ENCODE measurements around the gene FGFRL1.
"Not testable (repeated sequence)": the region's sequence is repeated elsewhere in the genome, so short reads cannot be mapped to it uniquely, and the experiment has no call there.

Gene FGFRL1

DNA sequence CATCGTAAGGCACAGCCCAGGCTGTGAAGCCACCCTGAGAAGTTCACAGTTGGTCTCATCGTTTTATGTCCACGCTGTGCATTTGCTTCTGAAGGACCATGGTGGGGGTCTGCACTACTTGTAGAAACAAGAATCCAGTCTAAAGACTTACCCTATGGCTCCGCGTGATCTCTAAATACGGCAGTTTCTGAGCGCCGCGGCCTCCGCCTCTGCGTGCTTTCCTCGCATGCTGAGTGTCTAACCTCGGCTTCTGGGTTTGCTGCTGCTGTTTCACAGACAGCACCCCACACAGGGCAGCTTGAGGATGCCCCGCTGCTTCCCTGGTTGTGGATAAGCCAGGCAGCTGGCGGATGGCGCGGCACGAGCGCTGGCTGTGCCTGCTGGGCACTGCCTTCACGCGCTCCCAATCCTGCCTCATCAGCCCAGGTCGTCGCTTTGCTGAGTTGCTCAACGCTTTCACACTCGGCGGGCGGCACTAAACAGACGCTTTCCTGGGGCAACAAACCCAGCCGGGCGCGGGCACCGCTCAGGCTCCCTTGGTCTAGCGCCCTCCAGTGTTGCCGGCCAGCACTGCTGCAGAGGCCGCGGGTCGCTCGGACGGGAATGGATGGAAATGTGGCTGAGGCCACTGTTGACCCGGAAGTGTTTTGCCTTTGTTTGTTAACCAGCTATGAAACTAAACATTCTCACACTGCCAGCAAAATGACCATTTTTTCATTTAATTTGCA, 39.2 kb downstream of the FGFRL1 start:
- FAIRE-seq (no peak), DNase-seq (ENCODE audit: insufficient read length, low spot score) (no peak)
- TF ChIP-seq, protein P1, sequence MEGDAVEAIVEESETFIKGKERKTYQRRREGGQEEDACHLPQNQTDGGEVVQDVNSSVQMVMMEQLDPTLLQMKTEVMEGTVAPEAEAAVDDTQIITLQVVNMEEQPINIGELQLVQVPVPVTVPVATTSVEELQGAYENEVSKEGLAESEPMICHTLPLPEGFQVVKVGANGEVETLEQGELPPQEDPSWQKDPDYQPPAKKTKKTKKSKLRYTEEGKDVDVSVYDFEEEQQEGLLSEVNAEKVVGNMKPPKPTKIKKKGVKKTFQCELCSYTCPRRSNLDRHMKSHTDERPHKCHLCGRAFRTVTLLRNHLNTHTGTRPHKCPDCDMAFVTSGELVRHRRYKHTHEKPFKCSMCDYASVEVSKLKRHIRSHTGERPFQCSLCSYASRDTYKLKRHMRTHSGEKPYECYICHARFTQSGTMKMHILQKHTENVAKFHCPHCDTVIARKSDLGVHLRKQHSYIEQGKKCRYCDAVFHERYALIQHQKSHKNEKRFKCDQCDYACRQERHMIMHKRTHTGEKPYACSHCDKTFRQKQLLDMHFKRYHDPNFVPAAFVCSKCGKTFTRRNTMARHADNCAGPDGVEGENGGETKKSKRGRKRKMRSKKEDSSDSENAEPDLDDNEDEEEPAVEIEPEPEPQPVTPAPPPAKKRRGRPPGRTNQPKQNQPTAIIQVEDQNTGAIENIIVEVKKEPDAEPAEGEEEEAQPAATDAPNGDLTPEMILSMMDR (IDR thresholded peaks at IDR 0.05; ENCODE audit: insufficient read depth, missing control alignments) = no peak

DNA sequence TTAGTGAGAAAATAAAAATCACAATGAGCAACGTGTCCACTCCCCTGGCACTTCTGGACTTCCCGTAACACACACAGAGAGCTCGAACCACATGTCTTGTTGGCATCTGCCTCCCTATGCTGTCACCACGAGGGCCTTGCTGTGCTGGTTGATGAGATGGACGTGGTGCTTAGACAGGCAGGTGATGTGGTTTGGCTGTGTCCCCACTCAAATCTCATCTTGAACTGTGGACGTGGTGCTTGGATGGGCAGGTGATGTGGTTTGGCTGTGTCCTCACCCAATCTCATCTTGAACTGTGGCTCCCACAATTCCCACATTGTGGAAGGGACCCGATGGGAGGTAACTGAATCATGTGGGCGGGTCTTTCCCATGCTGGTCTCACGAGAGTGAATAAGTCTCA, 40.0 kb downstream of the FGFRL1 start:
- TF ChIP-seq, protein P1 (IDR thresholded peaks at IDR 0.05; ENCODE audit: insufficient read depth, missing control alignments) = no peak
- DNase-seq (ENCODE audit: insufficient read length, low spot score) (no peak), FAIRE-seq (no peak)

DNA sequence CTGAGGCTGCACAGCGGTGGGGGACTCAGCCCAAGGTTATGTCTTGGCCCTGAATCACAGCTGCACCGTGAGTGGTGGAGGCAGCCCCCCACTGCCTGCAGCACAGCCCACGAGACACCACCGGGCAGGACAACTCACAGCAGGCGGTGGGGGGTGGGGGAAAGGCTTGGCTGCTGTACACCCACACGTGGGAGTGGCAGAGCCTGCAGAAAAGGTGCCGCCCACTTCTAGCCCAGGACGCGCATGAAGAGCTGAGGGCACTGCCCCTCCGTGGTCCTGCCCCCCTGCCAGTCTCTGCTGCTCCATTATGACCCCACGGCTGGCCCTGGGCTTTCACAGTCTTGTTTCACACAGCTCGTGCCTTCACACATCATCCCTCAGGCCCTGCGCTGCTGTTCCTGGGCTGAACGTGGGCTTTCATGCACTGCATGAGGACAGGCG, 40.8 kb downstream of the FGFRL1 start:
- DNase-seq (ENCODE audit: insufficient read length, low spot score) (no peak), FAIRE-seq (no peak)
- TF ChIP-seq, protein P1 (IDR thresholded peaks at IDR 0.05; ENCODE audit: insufficient read depth, missing control alignments) = no peak

DNA sequence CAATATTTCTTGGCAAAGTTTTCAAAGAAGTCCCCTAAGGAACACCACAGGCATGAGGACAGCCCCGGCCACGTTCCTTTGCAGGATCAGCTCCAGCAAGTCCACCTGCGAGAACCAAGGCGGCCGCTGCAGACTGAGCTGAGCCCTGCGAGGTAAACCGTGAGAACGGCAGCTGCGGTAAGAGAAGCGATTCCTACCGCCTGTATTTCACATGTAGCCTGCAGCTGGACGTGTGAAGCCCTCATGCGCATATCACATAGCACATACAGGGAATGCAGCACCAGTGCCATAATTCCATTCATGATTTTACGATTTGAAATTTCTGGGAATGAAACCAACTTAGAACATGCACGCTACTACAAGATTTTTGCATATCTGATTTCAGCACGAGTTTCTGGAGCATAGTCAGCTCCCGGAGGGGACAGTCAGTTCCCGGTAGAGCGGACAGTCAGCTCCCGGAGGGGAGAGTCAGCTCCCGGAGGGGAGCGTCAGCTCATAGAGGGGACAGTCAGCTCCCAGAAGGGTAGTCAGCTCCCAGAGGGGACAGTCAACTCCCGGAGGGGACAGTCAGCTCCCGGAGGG, 41.7 kb downstream of the FGFRL1 start:
- no peak for DNase-seq (ENCODE audit: insufficient read length, low spot score)
- TF ChIP-seq, protein P1 (IDR thresholded peaks at IDR 0.05; ENCODE audit: insufficient read depth, missing control alignments) = no peak
- FAIRE-seq = no peak

DNA sequence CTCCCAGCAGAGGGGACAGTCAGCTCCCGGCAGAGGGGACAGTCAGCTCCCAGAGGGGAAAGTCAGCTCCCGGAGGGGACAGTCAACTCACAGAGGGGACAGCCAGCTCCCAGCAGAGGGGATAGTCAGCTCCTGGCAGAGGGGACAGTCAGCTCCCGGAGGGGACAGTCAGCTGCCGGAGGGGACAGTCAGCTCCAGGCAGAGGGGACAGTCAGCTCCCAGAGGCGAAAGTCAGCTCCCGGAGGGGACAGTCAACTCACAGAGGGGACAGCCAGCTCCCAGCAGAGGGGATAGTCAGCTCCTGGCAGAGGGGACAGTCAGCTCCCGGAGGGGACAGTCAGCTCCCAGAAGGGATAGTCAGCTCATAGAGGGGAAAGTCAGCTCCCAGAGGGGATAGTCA, 42.5 kb downstream of the FGFRL1 start:
- not testable (repeated sequence) for DNase-seq (ENCODE audit: insufficient read length, low spot score); FAIRE-seq

DNA sequence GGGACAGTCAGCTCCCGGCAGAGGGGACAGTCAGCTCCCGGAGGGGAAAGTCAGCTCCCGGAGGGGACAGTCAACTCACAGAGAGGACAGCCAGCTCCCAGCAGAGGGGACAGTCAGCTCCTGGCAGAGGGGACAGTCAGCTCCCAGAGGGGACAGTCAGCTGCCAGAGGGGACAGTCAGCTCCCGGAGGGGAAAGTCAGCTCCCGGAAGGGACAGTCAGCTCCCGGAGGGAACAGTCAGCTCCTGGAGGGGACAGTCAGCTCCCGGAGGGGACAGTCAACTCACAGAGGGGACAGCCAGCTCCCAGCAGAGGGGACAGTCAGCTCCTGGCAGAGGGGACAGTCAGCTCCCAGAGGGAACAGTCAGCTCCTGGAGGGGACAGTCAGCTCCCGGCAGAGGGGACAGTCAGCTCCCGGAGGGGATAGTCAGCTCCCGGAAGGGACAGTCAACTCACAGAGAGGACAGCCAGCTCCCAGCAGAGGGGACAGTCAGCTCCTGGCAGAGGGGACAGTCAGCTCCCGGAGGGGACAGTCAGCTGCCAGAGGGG, 43.3 kb downstream of the FGFRL1 start:
- not testable (repeated sequence) for DNase-seq (ENCODE audit: insufficient read length, low spot score); FAIRE-seq

DNA sequence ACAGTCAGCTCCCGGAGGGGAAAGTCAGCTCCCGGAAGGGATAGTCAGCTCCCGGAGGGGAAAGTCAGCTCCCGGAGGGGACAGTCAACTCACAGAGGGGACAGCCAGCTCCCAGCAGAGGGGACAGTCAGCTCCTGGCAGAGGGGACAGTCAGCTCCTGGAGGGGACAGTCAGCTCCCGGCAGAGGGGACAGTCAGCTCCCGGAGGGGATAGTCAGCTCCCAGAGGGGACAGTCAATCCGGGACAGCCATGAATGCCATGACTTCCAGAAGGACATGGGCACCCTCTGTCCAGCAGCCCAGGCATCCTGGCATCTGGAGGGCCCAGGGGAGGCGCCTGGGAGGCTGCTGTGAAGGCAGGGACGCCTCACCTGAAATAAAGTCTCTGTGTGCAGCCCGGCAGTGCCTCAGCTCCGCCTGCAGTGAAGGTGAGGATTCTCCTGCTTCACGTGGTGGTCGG, 43.8 kb downstream of the FGFRL1 start:
- DNase-seq (ENCODE audit: insufficient read length, low spot score); FAIRE-seq: not testable (repeated sequence)

DNA sequence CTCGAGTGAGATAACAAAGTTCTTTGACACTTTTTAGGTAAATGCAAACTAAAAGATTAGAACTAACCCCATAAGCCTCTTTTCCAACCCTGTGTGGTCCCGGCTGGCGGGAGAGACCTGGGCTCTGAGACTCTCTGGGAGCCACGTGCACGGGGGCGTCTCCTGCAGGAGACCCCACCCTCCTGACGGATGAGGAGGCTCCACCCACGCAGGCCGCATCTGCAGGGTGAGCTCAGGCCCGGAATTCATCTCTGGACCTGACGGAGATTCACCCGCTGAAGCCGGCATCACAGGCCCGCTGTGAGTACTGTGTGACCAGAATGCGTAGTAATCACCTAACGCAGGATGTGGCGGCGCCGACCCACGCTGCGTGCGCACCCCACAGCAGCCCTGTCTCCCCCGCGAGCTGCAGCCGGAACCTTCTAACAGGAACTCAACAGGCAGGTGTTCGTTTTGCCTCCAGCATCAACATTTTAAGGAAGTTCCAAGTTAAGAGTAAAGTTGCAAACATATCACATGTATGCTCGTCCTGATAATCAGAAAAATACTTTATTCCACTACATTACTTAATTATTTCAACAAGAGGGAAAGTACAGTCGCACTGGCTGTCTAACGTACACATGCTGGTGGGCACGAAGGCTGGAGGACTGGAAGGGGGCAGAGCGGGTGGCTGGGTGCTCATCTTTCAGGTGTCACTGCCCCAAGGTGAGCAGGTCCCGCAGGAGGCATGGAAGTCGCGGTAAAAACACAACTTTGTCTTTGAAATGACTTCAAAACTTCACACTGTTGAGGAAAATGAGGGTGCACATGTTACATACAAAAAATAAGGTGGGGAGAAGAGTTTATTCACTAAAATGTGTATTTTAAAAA, 44.5 kb downstream of the FGFRL1 start:
- FAIRE-seq = no peak
- no peak for DNase-seq (ENCODE audit: insufficient read length, low spot score)
- TF ChIP-seq, protein P1 (IDR thresholded peaks at IDR 0.05; ENCODE audit: insufficient read depth, missing control alignments) = no peak

Data from D721Med (cell line).